Hematopoietic multipotent progenitor cell treated with erythropoietin and hydrocortisone succinate and interleukin-3 and kit ligand, for 15 days (in vitro differentiated cells): ENCODE data around the gene TRPM6.

ENCODE experiments used
- DNase-seq: peaks from one replicate; pipeline ENCODE4 v3.0.0-alpha.2; 2015; ENCODE audit warnings: low spot score

TRPM6 gene

DNA sequence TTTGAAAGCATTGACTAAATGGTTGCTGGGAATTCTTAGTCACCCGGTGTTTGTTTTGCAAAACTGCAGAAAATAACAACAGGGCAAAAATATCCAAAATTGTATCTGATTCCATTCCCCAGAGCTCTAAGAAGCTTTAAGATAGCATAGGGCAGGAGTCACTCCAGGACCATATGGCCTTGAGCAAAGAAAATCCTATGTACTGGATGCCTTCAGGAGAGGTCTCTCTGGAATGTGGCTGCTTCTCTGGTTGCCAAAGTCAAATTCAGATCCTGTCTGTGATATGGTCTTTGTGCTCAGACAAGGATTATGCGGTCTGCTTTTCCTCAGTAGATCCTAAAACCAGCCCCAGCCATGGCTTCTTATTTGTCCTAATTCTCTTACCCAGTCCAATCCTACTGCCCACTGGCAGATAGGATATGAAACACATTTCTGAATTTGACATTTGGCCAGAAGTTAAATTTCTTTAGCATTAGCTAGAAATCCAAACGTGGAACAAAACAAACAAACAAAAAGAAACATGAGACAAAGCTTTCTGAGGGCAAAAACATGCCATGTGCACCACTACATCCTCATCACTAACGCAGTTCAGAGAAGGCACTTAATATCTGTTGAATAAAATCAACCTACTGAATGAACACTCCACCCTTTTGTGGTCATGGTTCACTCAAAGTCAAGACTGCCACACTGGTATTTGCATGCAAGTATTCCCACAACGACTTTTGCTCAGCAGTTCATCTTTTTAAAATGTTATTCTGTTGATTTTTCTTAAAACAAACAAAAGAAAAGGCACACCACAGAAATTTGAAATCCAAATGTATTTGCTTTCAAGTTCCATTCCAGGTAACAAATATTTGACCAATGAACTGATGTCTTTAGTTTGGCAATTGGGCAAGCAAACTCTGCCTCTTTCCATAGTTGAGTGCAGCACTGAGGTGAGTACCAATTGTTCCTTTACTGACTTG, 165.7 kb downstream of the TRPM6 start:
- DNase-seq = no peak

DNA sequence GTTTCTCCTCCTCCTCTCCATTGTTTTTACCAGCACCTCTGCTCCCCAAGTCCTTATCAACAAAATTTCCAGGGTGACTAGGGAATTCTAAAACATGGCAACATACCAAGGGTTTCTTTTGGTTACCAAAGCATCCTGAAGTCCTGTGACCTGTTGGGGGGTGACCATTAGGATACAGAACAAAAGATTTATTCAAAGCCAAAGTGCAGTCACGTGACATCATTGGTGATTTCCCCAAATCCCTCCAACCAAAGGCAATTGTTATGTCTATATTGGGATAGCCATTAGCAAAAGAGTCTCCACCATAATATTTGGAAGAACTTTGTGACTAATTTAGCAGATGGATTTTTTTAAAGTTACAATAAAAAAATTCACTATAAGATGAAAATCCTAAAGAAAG, 168.4 kb downstream of the TRPM6 start:
- no peak for DNase-seq

DNA sequence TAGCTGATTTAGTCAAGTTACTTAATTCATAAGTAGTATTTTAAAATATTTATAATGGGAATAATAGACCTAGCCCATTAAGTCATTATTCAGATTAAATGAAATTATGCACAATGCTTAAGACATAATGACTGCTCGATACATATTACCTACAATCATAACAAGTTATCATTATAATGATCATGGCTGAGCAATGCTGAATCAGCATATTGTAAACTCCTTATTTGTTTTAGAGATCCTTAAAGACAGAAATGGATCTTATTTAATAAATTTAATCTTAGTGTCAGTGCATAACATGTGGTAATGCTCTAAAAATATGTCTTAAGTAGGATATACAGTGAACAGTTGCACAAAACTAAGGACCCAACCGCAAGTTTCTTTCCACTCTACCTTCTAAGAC, 169.0 kb downstream of the TRPM6 start:
- DNase-seq = no peak

DNA sequence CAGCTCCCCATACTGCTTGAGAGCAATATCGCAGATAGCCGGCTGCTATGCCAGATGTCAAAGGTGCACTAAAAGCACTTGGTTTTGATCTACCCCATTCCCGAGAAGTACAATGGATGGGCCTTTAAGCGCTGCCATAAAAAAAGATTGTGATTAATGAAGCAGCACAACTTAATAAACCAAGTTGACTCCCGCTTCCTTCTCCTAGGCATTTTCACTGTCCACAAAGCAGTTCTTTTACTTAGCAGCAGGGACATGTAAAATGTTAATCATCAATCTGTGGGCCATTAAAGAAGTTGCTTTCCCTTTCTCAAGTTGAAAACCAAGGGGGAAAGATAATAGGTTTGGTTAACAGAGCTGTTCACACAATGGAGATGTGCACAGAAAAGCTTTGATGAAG, 176.4 kb downstream of the TRPM6 start:
- DNase-seq = no peak

DNA sequence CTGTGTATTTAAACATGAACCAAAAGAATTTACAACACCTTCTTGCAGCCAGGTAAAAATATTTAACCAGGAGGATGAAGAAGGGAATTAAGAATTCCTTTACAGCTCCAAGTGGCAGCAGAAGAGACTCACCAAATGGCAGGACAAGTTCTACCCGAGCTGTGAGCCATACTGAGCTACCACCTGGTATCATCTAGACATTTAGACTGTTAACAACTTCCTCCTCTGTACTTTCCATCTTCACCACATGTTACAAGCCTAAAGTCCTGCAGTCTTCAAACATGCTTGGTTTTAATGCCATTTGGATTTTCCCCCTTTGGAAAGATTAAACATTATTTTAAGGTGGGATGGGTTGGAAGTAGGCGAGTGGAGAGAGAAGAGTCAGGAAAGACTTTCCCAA, 190.2 kb downstream of the TRPM6 start:
- no peak for DNase-seq

DNA sequence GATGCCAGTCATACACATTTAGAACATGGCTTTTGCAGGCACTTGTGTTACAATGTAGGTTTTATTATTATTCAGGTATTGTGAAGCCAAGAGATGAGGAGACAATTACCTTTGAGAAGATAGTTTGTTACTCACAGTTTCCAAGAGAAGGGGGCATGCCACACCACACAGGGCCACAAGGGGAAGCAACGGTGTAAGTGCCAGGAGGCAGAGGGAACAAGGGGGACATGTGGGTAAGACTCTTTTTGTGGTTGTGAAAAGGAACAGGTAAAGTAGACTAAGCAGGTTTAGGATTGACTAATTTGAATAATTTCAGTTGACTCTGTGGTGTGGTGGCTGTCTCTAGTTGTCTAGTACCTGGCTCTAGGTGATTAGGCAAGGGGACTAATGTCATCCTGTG, 191.2 kb downstream of the TRPM6 start:
- DNase-seq = no peak

DNA sequence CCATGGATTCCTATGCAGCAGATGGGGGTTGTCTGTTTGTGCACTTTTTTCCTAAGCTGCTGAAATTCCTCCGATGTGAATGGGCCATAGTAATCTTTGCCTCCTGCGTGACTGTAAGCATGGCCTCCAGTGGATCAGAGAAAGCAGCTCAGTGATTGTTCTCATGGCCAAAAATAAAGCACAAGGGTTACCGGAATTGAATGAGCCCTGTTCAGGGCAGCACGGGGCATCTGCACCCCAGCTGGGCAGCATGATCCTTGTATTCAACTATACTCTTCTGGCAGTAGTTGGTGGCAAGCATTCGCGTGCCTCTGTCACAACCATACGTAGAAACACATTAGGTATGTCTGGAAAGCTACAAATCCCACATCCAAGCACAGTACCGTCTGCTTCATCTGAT, 196.7 kb downstream of the TRPM6 start:
- no peak for DNase-seq

DNA sequence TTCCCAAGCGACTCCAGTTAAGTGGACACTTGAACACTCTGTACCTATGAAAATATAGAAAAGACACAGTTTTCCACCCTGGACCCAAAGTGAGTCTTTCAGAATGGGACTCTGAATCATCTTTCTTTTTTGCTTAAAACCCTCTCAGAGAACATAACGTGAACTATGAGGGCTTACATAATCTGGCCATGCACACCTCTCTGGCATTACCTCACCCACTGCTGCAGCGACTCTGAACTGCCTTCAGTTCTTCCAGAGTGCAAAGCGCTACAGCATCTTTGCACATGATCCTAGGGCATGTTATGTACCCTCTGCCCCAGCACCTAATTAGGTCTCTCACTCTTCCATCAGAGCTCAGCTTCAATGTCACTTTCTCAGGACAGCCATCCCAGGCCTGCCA, 204.4 kb downstream of the TRPM6 start:
- DNase-seq = no peak

DNA sequence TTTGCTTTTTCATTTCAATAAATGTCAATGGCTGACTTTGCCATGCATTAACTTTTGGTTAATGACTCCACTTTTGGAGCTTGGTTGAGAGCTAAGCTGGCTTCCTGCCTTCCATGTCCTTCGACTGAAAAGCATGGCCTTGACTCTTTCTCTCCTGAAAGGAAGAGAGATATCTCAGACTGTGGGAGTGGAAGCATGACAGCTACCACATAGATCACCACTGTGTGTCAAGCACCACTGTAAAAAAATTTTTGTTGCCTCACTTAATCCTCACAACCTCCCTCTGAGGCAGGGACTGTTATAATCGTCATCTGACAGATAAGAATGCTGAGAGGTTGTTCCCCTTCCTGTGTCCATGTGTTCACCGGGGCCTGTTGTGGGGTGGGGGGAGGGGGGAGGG, 205.8 kb downstream of the TRPM6 start:
- no peak for DNase-seq

DNA sequence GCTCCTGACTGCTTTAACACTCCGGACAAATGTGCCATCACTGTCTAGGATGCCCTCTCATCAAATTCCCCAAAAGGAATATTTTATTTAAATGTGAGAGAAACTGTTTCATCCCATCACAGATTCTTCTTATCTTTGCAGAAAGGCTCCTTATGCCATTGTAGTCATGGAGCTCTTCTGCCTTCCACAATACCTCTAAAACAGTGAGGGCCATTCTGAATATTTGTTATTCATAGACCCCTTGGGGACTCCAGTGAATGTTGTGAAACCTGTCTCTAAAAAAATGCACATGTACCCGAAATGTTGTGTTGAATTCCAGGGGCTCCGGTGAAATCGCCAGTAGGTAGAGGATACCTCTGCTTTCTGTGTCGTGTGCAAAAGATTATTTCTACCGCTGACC, 213.6 kb downstream of the TRPM6 start:
- no peak for DNase-seq
